IPS-20b (cell line): Measurements from ENCODE around the gene FAM89A.

Source experiments
- H3K27ac ChIP-seq: one replicate; pipeline ENCODE4 v1.5.1; 2013; ENCODE audit warnings: low read length
- H3K27me3 ChIP-seq: 2 replicates; pipeline ENCODE4 v1.6.1; 2013; ENCODE audit warnings: mild to moderate bottlenecking, low read length, inconsistent platforms; ENCODE audit not compliant: insufficient read depth
- H3K36me3 ChIP-seq: 2 replicates; pipeline ENCODE4 v1.6.1; 2013; ENCODE audit warnings: low read depth, mild to moderate bottlenecking, inconsistent platforms, low read length, moderate library complexity; ENCODE audit not compliant: insufficient read depth
- H3K4me1 ChIP-seq: 2 replicates; pipeline ENCODE4 v1.6.1; 2013; ENCODE audit warnings: mild to moderate bottlenecking, control low read depth, inconsistent platforms, low read length, moderate library complexity; ENCODE audit not compliant: insufficient read depth
- H3K4me3 ChIP-seq: 2 replicates; pipeline ENCODE4 v1.5.1; 2013; ENCODE audit warnings: mild to moderate bottlenecking, low read length, inconsistent platforms
- H3K9ac ChIP-seq: 2 replicates; pipeline ENCODE4 v1.6.1; 2013; ENCODE audit warnings: low read depth, mild to moderate bottlenecking, inconsistent platforms, low read length, moderate library complexity
- H3K9me3 ChIP-seq: 2 replicates; pipeline ENCODE4 v1.6.1; 2013; ENCODE audit warnings: mild to moderate bottlenecking, low read depth, low read length, inconsistent platforms; ENCODE audit not compliant: insufficient read depth

FAM89A gene

DNA sequence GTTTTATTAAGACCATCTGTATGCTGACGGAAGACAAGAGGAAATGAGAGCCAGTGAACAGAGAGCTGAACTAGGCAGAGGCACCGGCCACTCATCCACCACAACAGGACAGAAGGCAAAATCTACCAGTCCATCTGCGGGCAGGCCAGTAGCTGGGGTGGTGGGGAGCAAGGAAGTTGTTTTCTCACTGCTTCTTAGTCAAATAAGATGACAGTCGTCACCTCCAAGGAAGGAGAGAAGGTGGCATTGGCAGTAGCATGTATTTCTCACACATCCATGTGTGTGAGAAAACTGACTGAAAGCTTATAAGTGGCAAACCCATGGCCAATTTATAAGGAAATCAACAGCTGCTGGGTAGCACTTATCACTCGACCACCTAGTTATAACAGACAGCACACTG lies 69.6 kb downstream of the FAM89A start:
- Histone ChIP-seq H3K27ac (no peak overlapping the region), H3K4me1 (no peaks in the 10 kb centered on the region), H3K9ac (no peak overlapping the region), H3K9me3 (no peaks in the 10 kb centered on the region), H3K36me3 (no peaks in the 10 kb centered on the region), H3K27me3 (peaks cover 10% of the 10 kb centered on the region; the same call in 1 of the 2 replicates), H3K4me3 (no peak overlapping the region)
